Chondrocyte (in vitro differentiated cells): Measurements from ENCODE around the gene DDX17. TPM values are rescaled to one million over a fixed set of nuclear protein-coding genes. Genes with fewer than 3 reads are reported as not detected.
A peak's percentile ranks its signal among the peaks of the same experiment; 100 is the strongest.

Experiments used
- DNase-seq: peaks from one replicate; pipeline ENCODE4 v3.0.0; 2021; ENCODE audit warnings: mixed read lengths, low spot score
- H3K27ac Mint-ChIP-seq: one replicate; pipeline ENCODE4 v1.8.0; 2021; ENCODE audit warnings: mild to moderate bottlenecking, moderate library complexity, mixed read lengths; ENCODE audit not compliant: unreplicated experiment
- H3K27me3 Mint-ChIP-seq: 2 replicates; pipeline ENCODE4 v1.8.0; 2021; ENCODE audit warnings: low read depth, mixed read lengths
- H3K36me3 Mint-ChIP-seq: 2 replicates; pipeline ENCODE4 v1.8.0; 2021; ENCODE audit warnings: low read depth, mixed read lengths
- H3K4me1 Mint-ChIP-seq: 2 replicates; pipeline ENCODE4 v1.8.0; 2021; ENCODE audit warnings: low read depth, mild to moderate bottlenecking, mixed read lengths
- H3K4me3 Mint-ChIP-seq: one replicate; pipeline ENCODE4 v1.8.0; 2021; ENCODE audit warnings: mild to moderate bottlenecking, moderate library complexity, mixed read lengths; ENCODE audit not compliant: unreplicated experiment
- H3K9me3 Mint-ChIP-seq: 2 replicates; pipeline ENCODE4 v1.8.0; 2021; ENCODE audit warnings: low read depth, mixed read lengths
- CTCF ChIP-seq: fragments of 200-600 bp; sonication (generic); IDR thresholded peaks from 2 replicates; pipeline ENCODE4 v1.5.0; 2021; ENCODE audit warnings: antibody characterized with exemption, mild to moderate bottlenecking, moderate library complexity
- total RNA-seq: library from RNA; stranded (reverse); gene quantifications from 3 replicates; pipeline ENCODE4 v1.2.1, GENCODE V29; 2021

DDX17 gene
- total RNA-seq, 1 donor from 2014 or later: 321 TPM

GRCh38 chr22:38461057-38461413, 45.1 kb downstream of the DDX17 start:
- Mint-ChIP-seq H3K27me3 (peaks cover 23% of the 10 kb centered on the region), H3K4me1 (peaks cover 10% of the 10 kb centered on the region), H3K9me3 (no peaks in the 10 kb centered on the region), H3K4me3 (peak overlapping the region; percentile 65), H3K36me3 (no peaks in the 10 kb centered on the region), H3K27ac (no peak overlapping the region)
- TF ChIP-seq CTCF: no peak
- DNase-seq: no peak

- Mint-ChIP-seq H3K27me3 (peaks cover 23% of the 10 kb centered on the region), H3K4me1 (peaks cover 10% of the 10 kb centered on the region), H3K36me3 (no peaks in the 10 kb centered on the region), H3K4me3 (no peak overlapping the region), H3K9me3 (no peaks in the 10 kb centered on the region), H3K27ac (no peak overlapping the region)
- no peak for TF ChIP-seq CTCF
- DNase-seq: no peak
Measured at GRCh38 chr22:38460426-38460840, 45.7 kb downstream of the DDX17 start.

- Mint-ChIP-seq H3K4me3 (peak overlapping the region; percentile 49), H3K4me1 (peaks cover 14% of the 10 kb centered on the region), H3K27me3 (peaks cover 34% of the 10 kb centered on the region), H3K36me3 (no peaks in the 10 kb centered on the region), H3K9me3 (no peaks in the 10 kb centered on the region), H3K27ac (no peak overlapping the region)
- no peak for DNase-seq
- TF ChIP-seq CTCF: no peak
Measured at GRCh38 chr22:38456841-38457699, 49.0 kb downstream of the DDX17 start.

GRCh38 chr22:38456272-38456835, 49.8 kb downstream of the DDX17 start:
- no peak for DNase-seq
- Mint-ChIP-seq H3K9me3 (no peaks in the 10 kb centered on the region), H3K4me3 (peak overlapping the region; percentile 49), H3K36me3 (no peaks in the 10 kb centered on the region), H3K27me3 (peaks cover 34% of the 10 kb centered on the region), H3K4me1 (peaks cover 9% of the 10 kb centered on the region), H3K27ac (no peak overlapping the region)
- TF ChIP-seq CTCF: no peak

GRCh38 chr22:38455530-38456271, 50.4 kb downstream of the DDX17 start:
- Mint-ChIP-seq H3K36me3 (no peaks in the 10 kb centered on the region), H3K9me3 (no peaks in the 10 kb centered on the region), H3K4me1 (peaks cover 7% of the 10 kb centered on the region), H3K27me3 (peaks cover 39% of the 10 kb centered on the region), H3K27ac (no peak overlapping the region), H3K4me3 (peak overlapping the region; percentile 56)
- no peak for DNase-seq
- TF ChIP-seq CTCF: no peak
